Fibroblast of skin of left biceps (primary cell): ENCODE measurements around the gene PLTP.
"Not testable (repeated sequence)": the region's sequence is repeated elsewhere in the genome, so short reads cannot be mapped to it uniquely, and the experiment has no call there.

Source experiments
- DNase-seq, 2 experiments: peaks; one replicate each; pipeline ENCODE4 v3.0.0-alpha.2; 2013; ENCODE audit warnings: low read depth in 2 of 2

PLTP gene

GRCh38 chr20:45944965-45945677 lies 33.2 kb upstream of the PLTP start:
- DNase-seq: no peak

- DNase-seq: no peak
Measured at GRCh38 chr20:45944151-45944964, 32.4 kb upstream of the PLTP start.

GRCh38 chr20:45943613-45944012 lies 31.7 kb upstream of the PLTP start:
- no peak for DNase-seq

GRCh38 chr20:45940469-45940868 lies 28.5 kb upstream of the PLTP start:
- DNase-seq: no peak

GRCh38 chr20:45940053-45940452 lies 28.1 kb upstream of the PLTP start:
- DNase-seq: no peak

GRCh38 chr20:45938727-45939438 lies 26.9 kb upstream of the PLTP start:
- DNase-seq: no peak

- no peak for DNase-seq
Measured at GRCh38 chr20:45937765-45938164, 25.8 kb upstream of the PLTP start.

GRCh38 chr20:45935416-45936046 lies 23.6 kb upstream of the PLTP start:
- DNase-seq: no peak

- DNase-seq: peak; percentile 92 to 94
Measured at GRCh38 chr20:45934586-45935415, 22.8 kb upstream of the PLTP start, which contains the start of gene PCIF1. TSS of gene PCIF1 (plus strand) at chr20:45934683. CDS start at chr20:45939000, 4,317 bp downstream.

- no peak for DNase-seq
Measured at GRCh38 chr20:45934046-45934585, 22.2 kb upstream of the PLTP start.

GRCh38 chr20:45933266-45934045 lies 21.5 kb upstream of the PLTP start:
- DNase-seq: no peak

GRCh38 chr20:45931680-45932079 lies 19.7 kb upstream of the PLTP start:
- DNase-seq: not testable (repeated sequence)

GRCh38 chr20:45927071-45927878 lies 15.3 kb upstream of the PLTP start:
- no peak for DNase-seq

- no peak for DNase-seq
Measured at GRCh38 chr20:45926731-45927070, 14.7 kb upstream of the PLTP start.

- DNase-seq: no peak
Measured at GRCh38 chr20:45925821-45926506, 14.0 kb upstream of the PLTP start.

- no peak for DNase-seq
Measured at GRCh38 chr20:45924391-45925261, 12.7 kb upstream of the PLTP start.

- no peak for DNase-seq
Measured at GRCh38 chr20:45921337-45922189, 9.6 kb upstream of the PLTP start.
